IMR-90 (cell line): Measurements from ENCODE around the gene MAP3K3.

Experiments
- CTCF ChIP-seq: conservative IDR thresholded peaks from 2 replicates; pipeline ENCODE4 v1.5.1; 2012; ENCODE audit warnings: mild to moderate bottlenecking, low read depth, low read length, improper control_type of control experiment
- RFX5 ChIP-seq: IDR thresholded peaks from 2 replicates; pipeline ENCODE4 v1.8.0; 2012; ENCODE audit warnings: low read depth, mild to moderate bottlenecking, low read length, moderate library complexity

DNA sequence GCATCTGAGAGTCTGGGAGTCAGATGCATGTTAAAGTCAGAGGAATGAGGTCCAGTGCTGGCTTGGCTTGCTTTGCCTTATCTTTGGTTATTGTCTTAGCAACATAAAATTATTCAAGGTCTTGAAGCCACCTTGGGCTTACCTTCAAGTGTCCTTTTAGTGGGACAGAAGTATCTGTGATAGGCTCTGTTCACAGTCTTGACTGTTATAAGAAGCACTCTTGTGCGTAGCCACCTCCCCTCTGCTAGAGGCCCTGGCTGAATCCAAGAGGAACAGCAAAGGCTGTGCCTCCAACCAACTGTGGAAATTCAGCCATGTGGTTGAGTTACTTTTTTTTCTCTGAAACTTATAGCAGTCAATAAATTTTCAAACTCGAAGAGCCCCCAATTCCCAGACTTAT, 8.6 kb upstream of the MAP3K3 start:
- TF ChIP-seq CTCF (no peak), RFX5 (no peak)
